ENCODE measurements around the gene SLC22A24.

DNA sequence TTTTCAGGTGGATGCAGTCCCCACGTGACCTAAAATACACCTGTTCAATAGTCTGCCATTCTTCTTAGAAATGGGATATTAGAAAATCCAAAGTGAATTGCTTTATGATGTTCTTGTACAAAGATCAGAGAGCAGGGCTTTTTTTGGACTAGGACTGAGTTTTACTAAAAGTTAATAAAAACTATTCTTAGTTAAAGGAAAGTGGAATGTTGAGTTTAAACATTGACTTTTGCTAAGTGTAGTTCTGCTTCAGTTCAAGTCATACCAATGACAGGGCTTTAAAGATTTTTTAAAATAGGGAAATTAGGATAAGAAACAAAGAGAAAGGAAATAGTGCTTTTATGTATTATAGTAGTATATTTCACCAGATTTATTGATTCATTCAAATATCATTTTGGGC, at the start of gene SLC22A24:
- TF ChIP-seq, protein P1, sequence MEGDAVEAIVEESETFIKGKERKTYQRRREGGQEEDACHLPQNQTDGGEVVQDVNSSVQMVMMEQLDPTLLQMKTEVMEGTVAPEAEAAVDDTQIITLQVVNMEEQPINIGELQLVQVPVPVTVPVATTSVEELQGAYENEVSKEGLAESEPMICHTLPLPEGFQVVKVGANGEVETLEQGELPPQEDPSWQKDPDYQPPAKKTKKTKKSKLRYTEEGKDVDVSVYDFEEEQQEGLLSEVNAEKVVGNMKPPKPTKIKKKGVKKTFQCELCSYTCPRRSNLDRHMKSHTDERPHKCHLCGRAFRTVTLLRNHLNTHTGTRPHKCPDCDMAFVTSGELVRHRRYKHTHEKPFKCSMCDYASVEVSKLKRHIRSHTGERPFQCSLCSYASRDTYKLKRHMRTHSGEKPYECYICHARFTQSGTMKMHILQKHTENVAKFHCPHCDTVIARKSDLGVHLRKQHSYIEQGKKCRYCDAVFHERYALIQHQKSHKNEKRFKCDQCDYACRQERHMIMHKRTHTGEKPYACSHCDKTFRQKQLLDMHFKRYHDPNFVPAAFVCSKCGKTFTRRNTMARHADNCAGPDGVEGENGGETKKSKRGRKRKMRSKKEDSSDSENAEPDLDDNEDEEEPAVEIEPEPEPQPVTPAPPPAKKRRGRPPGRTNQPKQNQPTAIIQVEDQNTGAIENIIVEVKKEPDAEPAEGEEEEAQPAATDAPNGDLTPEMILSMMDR (IDR thresholded peaks at IDR 0.05), result no peak
- TF ChIP-seq, protein P2, sequence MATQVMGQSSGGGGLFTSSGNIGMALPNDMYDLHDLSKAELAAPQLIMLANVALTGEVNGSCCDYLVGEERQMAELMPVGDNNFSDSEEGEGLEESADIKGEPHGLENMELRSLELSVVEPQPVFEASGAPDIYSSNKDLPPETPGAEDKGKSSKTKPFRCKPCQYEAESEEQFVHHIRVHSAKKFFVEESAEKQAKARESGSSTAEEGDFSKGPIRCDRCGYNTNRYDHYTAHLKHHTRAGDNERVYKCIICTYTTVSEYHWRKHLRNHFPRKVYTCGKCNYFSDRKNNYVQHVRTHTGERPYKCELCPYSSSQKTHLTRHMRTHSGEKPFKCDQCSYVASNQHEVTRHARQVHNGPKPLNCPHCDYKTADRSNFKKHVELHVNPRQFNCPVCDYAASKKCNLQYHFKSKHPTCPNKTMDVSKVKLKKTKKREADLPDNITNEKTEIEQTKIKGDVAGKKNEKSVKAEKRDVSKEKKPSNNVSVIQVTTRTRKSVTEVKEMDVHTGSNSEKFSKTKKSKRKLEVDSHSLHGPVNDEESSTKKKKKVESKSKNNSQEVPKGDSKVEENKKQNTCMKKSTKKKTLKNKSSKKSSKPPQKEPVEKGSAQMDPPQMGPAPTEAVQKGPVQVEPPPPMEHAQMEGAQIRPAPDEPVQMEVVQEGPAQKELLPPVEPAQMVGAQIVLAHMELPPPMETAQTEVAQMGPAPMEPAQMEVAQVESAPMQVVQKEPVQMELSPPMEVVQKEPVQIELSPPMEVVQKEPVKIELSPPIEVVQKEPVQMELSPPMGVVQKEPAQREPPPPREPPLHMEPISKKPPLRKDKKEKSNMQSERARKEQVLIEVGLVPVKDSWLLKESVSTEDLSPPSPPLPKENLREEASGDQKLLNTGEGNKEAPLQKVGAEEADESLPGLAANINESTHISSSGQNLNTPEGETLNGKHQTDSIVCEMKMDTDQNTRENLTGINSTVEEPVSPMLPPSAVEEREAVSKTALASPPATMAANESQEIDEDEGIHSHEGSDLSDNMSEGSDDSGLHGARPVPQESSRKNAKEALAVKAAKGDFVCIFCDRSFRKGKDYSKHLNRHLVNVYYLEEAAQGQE (IDR thresholded peaks at IDR 0.05; ENCODE audit: insufficient read depth in 1 of 2, low read depth in 2 of 2, low read length in 1 of 2), result no peak
- no peak for TF ChIP-seq POLR2AphosphoS5 (IDR thresholded peaks at IDR 0.05; ENCODE audit: low read depth, low read length)
